Activated T-helper 17 cell treated with anti-CD3 and anti-CD28 coated beads, Interleukin-2, amount 50 U/mL, for 72 hours (primary cell): ENCODE results near the gene PARD6A. TPM values are rescaled to one million over a fixed set of nuclear protein-coding genes. Genes with fewer than 3 reads are reported as not detected.

Experiments used
- ATAC-seq: fragments of 150-1000 bp; cut with Tn5 transposase; replicated peaks from 2 replicates; pipeline ENCODE4 v1.10.0; 2021; ENCODE audit warnings: mild to moderate bottlenecking, moderate library complexity
- H3K27ac Mint-ChIP-seq: one replicate; pipeline ENCODE4 v1.8.0; 2022; ENCODE audit warnings: mixed read lengths
- H3K27me3 Mint-ChIP-seq: one replicate; pipeline ENCODE4 v1.8.0; 2022; ENCODE audit warnings: mixed read lengths
- H3K36me3 Mint-ChIP-seq: one replicate; pipeline ENCODE4 v1.8.0; 2022; ENCODE audit warnings: low read depth, mild to moderate bottlenecking, mixed read lengths
- H3K4me1 Mint-ChIP-seq: one replicate; pipeline ENCODE4 v1.8.0; 2022; ENCODE audit warnings: mixed read lengths
- H3K4me3 Mint-ChIP-seq: one replicate; pipeline ENCODE4 v1.8.0; 2022; ENCODE audit warnings: mild to moderate bottlenecking, mixed read lengths
- H3K9me3 Mint-ChIP-seq: one replicate; pipeline ENCODE4 v1.8.0; 2022; ENCODE audit warnings: mixed read lengths
- total RNA-seq, 2 donors: library from RNA; stranded (reverse); gene quantifications; one replicate each; pipeline ENCODE4 v1.2.3, GENCODE V29; 2022

Gene PARD6A
- total RNA-seq, 2 donors from 2014 or later = 10.7 to 16.5 TPM

- no peak for ATAC-seq
- H3K27ac Mint-ChIP-seq = no peak overlapping the region
- H3K27me3 Mint-ChIP-seq = no peaks in the 10 kb centered on the region
- no peak overlapping the region for H3K4me3 Mint-ChIP-seq
- no peaks in the 10 kb centered on the region for H3K9me3 Mint-ChIP-seq
- peaks cover 56% of the 10 kb centered on the region for H3K36me3 Mint-ChIP-seq
- H3K4me1 Mint-ChIP-seq = peaks cover 8% of the 10 kb centered on the region
These were observed 11.2 kb upstream of the PARD6A start for GRCh38 chr16:67649494-67649931.

DNA sequence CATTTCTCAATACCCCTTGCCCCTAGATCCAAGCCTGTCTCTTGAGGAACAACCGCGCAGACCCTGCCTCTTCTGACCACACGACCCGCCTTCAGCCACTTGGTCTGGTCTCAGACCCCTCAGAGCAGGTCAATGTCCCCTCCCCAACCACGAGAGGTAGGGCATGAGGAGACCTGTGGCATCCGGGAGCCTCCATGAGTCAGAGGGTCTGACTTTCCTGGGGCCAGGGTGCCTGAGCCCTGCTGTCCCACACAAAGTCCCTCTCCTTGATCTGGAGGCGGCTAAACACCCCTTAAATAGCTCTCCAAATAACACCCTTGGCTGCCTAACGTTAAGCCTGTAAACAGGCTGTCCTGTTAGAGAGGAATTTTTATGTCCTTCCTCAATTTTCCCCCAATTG is 10.7 kb upstream of the PARD6A start:
- Mint-ChIP-seq H3K4me1 (peaks cover 8% of the 10 kb centered on the region), H3K36me3 (peaks cover 61% of the 10 kb centered on the region), H3K9me3 (no peaks in the 10 kb centered on the region), H3K27me3 (no peaks in the 10 kb centered on the region), H3K27ac (peak overlapping the region; percentile 40), H3K4me3 (no peak overlapping the region)
- no peak for ATAC-seq

GRCh38 chr16:67651039-67651438 is 9.7 kb upstream of the PARD6A start:
- peaks cover 8% of the 10 kb centered on the region for H3K4me1 Mint-ChIP-seq
- H3K36me3 Mint-ChIP-seq = peaks cover 71% of the 10 kb centered on the region
- H3K4me3 Mint-ChIP-seq = no peak overlapping the region
- H3K9me3 Mint-ChIP-seq = no peaks in the 10 kb centered on the region
- ATAC-seq = no peak
- no peaks in the 10 kb centered on the region for H3K27me3 Mint-ChIP-seq
- peak overlapping the region; percentile 40 for H3K27ac Mint-ChIP-seq

GRCh38 chr16:67651847-67652246 is 8.9 kb upstream of the PARD6A start:
- Mint-ChIP-seq H3K27ac (peak overlapping the region; percentile 65), H3K36me3 (peaks cover 67% of the 10 kb centered on the region)

DNA sequence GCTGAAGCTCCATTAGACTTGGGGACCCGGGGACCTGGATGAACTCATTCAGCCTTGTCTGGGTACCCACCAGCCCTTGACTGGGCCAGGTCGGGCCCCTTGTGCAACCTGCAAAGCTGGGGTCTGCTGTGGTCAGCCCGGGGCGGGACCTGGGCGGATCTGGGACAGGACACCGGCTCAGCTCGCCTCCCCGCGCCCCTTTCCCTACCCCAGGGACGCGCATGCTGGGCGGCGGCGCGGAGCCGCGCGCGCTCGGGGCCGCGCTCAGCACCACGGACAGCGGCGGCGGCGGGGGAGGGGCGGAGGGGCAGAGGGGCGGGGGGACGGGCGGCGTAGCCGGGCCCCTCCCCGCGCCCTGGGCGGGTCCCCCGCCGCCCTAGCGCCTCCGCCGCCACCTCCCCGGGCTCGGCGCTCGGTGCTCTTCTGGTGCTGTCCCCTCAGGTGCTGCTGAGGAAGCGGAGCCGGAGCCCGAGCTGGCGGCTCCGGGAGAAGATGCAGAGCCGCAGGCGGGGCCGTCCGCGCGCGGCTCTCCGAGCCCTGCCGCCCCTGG is 8.1 kb upstream of the PARD6A start:
- H3K9me3 Mint-ChIP-seq = no peaks in the 10 kb centered on the region

More at GRCh38 chr16:67651847-67652246, 8.9 kb upstream of the PARD6A start:
- Mint-ChIP-seq H3K4me3 (no peak overlapping the region), H3K9me3 (no peaks in the 10 kb centered on the region), H3K4me1 (peaks cover 8% of the 10 kb centered on the region), H3K27me3 (no peaks in the 10 kb centered on the region)
- ATAC-seq = no peak

DNA sequence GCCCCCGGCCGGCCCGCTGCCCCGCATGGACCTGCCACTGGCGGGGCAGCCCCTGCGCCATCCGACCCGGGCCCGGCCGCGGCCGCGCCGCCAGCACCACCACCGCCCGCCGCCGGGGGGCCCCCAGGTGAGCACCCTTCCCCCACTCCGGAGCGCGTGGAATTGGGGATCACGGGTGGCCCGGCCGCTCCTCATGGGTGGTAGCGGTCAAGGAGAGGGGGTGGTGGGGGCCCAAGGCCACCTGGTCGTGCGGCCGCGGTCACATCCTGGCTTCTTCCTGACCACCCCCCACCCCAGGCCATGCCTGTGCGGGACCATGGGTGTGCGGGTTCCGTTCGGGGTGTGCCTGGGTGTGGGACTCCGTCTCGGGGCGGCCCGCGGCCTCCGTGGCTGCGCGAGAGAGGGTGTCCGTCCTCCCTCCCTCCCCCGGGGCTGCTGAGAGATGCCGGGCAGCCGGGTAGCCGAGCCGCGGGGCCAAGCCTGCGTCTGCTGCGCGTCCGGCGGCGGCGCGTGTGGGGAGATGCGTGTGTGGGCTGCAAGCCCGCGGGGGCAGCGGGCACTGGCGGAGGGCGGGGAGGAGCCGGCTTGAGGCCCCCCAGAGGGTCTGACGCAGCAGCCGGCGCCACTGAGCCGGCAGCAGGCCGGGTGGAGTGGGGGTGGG is 7.5 kb upstream of the PARD6A start:
- H3K27ac Mint-ChIP-seq = no peak overlapping the region
- no peak overlapping the region for H3K4me3 Mint-ChIP-seq
- H3K4me1 Mint-ChIP-seq = peaks cover 8% of the 10 kb centered on the region
- peaks cover 72% of the 10 kb centered on the region for H3K36me3 Mint-ChIP-seq
- ATAC-seq = no peak
- no peaks in the 10 kb centered on the region for H3K9me3 Mint-ChIP-seq
- H3K27me3 Mint-ChIP-seq = no peaks in the 10 kb centered on the region

More for the DNA sequence above, 8.1 kb upstream of the PARD6A start:
- ATAC-seq = no peak
- Mint-ChIP-seq H3K4me3 (no peak overlapping the region), H3K27me3 (no peaks in the 10 kb centered on the region), H3K4me1 (peaks cover 8% of the 10 kb centered on the region), H3K27ac (no peak overlapping the region), H3K36me3 (peaks cover 66% of the 10 kb centered on the region)

DNA sequence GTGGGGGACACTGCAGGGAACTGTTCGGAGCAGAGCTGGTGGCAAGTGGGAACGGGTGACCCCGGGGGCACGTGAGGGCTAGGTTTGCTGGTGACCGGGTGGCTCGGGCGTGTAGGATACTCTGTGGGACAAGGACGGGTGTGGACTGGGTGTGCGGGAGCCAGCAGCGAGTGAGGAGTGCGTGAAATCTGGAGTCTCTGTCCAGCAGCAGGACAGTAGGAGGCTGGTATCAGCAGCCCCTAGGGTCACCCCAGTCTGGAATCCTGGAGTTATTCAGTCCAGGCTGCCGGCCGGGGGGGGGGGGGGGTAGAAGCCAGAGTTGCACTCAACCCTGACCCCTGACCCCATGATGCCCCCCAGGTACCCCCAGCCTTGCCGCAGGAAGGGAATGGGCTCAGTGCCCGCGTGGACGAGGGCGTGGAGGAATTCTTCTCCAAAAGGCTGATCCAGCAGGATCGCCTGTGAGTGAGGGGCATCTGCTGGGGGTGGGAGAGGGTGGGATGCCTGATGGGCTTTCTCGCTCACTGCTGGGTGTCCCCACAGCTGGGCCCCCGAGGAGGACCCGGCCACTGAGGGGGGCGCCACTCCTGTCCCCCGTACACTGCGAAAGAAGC is 6.9 kb upstream of the PARD6A start:
- no peak for ATAC-seq
- H3K9me3 Mint-ChIP-seq = no peaks in the 10 kb centered on the region
- peaks cover 8% of the 10 kb centered on the region for H3K4me1 Mint-ChIP-seq
- H3K27ac Mint-ChIP-seq = no peak overlapping the region
- H3K36me3 Mint-ChIP-seq = peaks cover 73% of the 10 kb centered on the region
- H3K27me3 Mint-ChIP-seq = no peaks in the 10 kb centered on the region
- H3K4me3 Mint-ChIP-seq = no peak overlapping the region

DNA sequence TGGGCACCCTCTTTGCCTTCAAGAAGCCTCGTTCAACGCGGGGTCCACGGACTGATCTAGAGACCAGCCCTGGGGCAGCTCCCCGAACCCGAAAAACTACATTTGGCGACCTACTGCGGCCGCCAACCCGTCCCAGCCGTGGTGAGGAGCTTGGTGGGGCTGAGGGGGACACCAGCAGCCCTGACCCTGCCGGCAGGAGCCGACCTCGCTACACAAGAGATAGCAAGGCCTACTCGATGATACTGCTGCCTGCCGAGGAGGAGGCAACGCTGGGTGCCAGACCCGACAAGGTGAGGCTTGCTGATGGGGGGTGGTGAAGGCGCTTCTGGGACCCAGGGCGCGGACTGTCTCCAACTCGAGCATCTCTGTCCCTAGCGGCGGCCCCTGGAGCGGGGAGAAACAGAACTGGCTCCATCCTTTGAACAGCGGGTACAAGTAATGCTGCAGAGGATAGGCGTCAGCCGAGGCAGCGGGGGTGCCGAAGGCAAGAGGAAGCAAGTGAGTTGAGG is 6.3 kb upstream of the PARD6A start:
- Mint-ChIP-seq H3K27me3 (no peaks in the 10 kb centered on the region), H3K27ac (no peak overlapping the region), H3K4me3 (no peak overlapping the region), H3K4me1 (peaks cover 8% of the 10 kb centered on the region), H3K9me3 (no peaks in the 10 kb centered on the region), H3K36me3 (peaks cover 74% of the 10 kb centered on the region)
- ATAC-seq = no peak

DNA sequence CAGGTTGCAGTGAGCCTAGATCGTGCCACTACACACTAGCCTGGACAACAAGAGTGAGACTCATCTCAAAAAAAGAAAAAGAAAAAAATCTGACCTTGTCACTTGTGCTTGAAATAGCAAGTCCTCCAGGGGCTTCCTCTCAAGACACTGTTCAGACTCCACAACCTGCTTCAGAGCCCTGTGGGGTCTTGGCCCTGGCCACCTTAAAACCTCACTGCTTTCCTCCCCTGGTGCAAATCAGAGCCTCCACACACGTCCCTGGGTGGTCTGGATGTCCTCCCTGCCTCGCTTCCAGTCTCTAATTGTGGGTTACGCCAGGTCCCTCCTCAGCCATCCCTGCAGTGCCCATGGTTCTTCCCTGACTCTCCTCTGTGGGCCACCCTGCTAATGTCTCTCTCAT is 5.4 kb upstream of the PARD6A start:
- H3K36me3 Mint-ChIP-seq = peaks cover 71% of the 10 kb centered on the region

GRCh38 chr16:67656344-67657016 is 4.3 kb upstream of the PARD6A start:
- no peak for ATAC-seq
- Mint-ChIP-seq H3K36me3 (peaks cover 64% of the 10 kb centered on the region), H3K27me3 (no peaks in the 10 kb centered on the region), H3K9me3 (no peaks in the 10 kb centered on the region), H3K4me1 (no peaks in the 10 kb centered on the region), H3K27ac (no peak overlapping the region), H3K4me3 (no peak overlapping the region)

More for the DNA sequence above, 5.4 kb upstream of the PARD6A start:
- no peak for ATAC-seq
- no peaks in the 10 kb centered on the region for H3K9me3 Mint-ChIP-seq
- peak overlapping the region; percentile 29 for H3K27ac Mint-ChIP-seq
- no peak overlapping the region for H3K4me3 Mint-ChIP-seq
- H3K27me3 Mint-ChIP-seq = no peaks in the 10 kb centered on the region
- H3K4me1 Mint-ChIP-seq = peaks cover 2% of the 10 kb centered on the region

GRCh38 chr16:67657017-67657608 is 3.6 kb upstream of the PARD6A start:
- Mint-ChIP-seq H3K36me3 (peaks cover 58% of the 10 kb centered on the region), H3K4me1 (no peaks in the 10 kb centered on the region), H3K4me3 (no peak overlapping the region), H3K27ac (no peak overlapping the region), H3K27me3 (no peaks in the 10 kb centered on the region), H3K9me3 (no peaks in the 10 kb centered on the region)
- ATAC-seq = no peak

- Mint-ChIP-seq H3K4me1 (no peaks in the 10 kb centered on the region), H3K9me3 (no peaks in the 10 kb centered on the region), H3K4me3 (peak overlapping the region; percentile 93)
These were observed 2.8 kb upstream of the PARD6A start for GRCh38 chr16:67657751-67658518.

GRCh38 chr16:67658849-67659674 is 1.7 kb upstream of the PARD6A start:
- Mint-ChIP-seq H3K27ac (peak overlapping the region; percentile 93), H3K4me1 (peaks cover under 1% of the 10 kb centered on the region), H3K27me3 (no peaks in the 10 kb centered on the region), H3K36me3 (peaks cover 54% of the 10 kb centered on the region), H3K4me3 (peak overlapping the region; percentile 93), H3K9me3 (no peaks in the 10 kb centered on the region)
- ATAC-seq = no peak

More at GRCh38 chr16:67657751-67658518, 2.8 kb upstream of the PARD6A start:
- ATAC-seq = no peak
- Mint-ChIP-seq H3K27ac (peak overlapping the region; percentile 38), H3K36me3 (peaks cover 55% of the 10 kb centered on the region), H3K27me3 (no peaks in the 10 kb centered on the region)
